ENCODE measurements around the gene CRYZ.
"Not testable (repeated sequence)": the region's sequence is repeated elsewhere in the genome, so short reads cannot be mapped to it uniquely, and the experiment has no call there.

Gene CRYZ

DNA sequence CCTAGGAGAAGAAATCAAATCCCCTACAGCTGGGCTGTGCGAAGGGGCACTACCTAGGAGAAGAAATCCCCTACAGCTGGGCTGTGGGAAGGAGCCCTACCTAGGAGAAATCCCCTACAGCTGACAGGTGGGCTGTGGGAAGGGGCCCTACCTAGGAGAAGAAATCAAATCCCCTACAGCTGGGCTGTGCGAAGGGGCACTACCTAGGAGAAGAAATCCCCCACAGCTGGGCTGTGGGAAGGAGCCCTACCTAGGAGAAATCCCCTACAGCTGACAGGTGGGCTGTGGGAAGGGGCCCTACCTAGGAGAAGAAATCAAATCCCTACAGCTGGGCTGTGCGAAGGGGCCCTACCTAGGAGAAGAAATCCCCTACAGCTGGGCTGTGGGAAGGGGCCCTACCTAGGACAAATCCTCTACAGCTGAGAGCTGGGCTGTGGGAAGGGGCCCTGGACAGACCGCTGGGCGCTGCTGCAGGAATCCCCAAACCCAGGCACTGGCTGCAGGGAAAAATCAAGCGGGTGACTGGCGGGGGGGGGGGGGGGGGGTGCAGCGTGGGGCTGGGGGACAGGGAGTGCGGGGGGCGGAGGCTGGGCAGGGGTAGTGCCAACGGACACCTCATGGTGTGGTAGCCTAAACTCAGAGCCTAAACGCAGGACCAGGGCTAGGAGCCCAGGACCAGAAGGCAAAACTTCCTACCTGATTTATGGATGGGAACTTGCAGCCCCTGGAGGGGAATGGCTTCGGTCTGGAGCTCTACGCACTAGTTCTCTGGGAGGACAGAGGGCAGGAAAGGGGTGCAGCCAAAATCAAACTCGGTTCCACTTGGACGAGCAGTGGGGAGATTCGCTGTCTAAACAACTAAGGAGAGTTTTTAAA lies 541 bp downstream of the CRYZ start:
- in situ Hi-C loops (cut with MboI; ENCODE audit: low sequenced_read_pairs): not testable (repeated sequence)

- in situ Hi-C loops (cut with MboI; ENCODE audit: low sequenced_read_pairs): no loop called here
Measured at GRCh38 chr1:74731399-74732052, 1.3 kb downstream of the CRYZ start.

DNA sequence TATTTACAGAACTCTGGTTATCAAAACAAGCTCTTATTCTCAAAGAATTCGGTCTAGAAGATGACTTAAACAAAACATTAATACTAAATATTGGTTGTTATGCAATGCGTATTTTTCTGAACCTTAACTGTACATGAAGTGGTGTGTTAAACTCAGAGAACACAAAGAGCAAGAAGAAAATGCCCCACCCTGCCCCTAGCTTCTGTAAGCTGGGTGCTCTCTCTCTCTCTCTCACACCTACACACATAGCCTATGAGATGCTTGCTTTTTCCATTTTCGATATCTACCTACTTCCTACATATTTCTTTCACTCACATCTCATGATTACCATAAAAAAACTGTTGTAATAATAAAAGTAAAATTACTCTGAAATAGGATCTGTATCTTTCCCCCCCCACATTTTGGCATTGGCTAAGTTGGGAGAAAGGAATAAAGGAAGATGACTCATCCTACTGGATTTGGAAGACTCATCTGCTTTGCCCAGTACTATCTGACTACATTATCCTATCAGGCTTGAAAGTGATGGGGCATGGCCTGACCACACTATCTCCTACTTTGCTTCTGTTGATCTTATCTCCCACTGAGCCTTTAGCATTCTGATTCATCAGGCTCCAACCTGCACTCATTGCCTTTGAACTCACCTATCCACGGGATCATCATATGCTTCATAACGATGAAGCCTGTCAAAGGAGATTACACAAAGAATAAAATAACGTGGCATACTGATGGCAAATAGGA lies 2.9 kb downstream of the CRYZ start:
- in situ Hi-C loops (cut with MboI; ENCODE audit: low sequenced_read_pairs): no loop called here

DNA sequence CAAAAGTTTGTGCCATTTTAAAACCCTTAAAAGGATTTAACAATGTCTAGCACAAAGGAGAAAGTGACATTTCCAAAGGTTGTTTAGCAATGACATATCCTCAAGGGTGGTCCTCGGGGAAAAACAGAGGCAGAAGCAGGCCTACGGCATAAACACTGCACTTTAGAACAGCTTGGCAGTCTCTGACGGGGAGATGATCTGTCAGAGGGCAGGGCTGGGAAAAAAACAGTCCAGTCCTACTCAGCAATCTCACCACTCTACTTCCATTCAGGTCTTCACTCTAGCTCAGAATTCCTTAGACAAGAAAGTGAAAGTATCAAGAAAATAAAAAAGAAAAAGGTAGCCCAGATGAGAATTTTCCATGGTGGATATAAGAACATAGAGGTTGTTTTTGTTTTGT lies 4.1 kb downstream of the CRYZ start:
- in situ Hi-C loops (cut with MboI; ENCODE audit: low sequenced_read_pairs): no loop called here

- in situ Hi-C loops (cut with MboI; ENCODE audit: low sequenced_read_pairs): no loop called here
Measured at GRCh38 chr1:74726063-74726462, 6.8 kb downstream of the CRYZ start.

DNA sequence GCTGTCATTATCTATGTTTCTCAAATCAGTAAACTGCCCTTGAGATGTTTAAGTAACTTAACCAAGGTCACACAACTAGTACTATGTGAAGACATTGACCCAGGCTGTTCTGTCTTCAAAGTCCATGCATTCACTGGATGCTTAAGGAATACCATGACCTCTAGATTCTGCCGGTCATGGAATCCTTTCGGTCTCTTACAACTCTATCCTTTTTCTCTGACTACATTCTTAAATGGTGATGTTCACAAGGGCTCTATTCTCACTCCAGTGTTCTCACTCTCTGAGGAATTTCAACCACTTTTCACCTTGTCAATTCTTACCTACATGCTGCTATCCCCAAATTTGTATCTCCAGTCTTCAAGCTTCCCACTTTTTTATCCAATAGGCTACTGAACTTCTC lies 15.2 kb downstream of the CRYZ start:
- in situ Hi-C loops (cut with MboI; ENCODE audit: low sequenced_read_pairs): no loop called here

GRCh38 chr1:74716822-74717221 lies 16.0 kb downstream of the CRYZ start:
- in situ Hi-C loops (cut with MboI; ENCODE audit: low sequenced_read_pairs): no loop called here

GRCh38 chr1:74715806-74716205 lies 17.0 kb downstream of the CRYZ start:
- in situ Hi-C loops (cut with MboI; ENCODE audit: low sequenced_read_pairs): no loop called here

GRCh38 chr1:74715236-74715502 lies 17.7 kb downstream of the CRYZ start:
- in situ Hi-C loops (cut with MboI; ENCODE audit: low sequenced_read_pairs): no loop called here

DNA sequence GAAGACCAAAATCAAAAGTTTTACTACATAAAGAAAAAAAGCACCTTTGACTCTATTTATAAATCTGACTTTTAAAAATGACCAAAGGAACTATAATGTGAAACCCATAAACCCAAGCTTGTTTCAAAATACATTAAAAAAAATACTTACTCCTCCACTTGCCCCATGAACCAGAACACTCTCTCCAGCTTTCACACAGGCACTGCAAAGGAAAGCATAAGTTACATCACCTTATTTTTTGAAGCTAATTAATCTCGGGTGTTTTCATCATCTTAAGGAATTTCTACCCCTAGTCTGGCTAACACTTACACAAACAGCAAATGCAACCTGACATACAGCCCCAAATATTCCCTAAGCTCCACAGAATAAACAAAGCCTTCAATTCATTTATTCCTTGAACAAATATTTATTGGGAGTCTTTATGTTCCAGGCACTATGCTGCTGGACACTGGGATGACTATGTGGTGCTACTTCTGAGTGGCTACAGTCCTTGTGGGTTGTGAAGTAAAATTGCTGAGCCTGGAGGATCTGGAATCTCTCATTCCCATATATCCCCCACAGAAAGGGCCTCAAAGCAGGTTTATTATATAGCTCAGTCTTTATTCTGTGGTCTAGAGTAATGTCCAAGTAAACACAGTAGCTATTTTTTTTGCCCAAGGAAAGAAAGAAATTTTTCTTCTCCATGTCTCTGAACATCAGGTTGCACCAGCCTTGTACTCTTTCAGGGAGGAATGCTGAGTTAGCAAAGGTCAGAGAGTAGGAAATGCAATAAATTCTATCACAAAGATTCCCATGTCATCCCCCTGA lies 18.2 kb downstream of the CRYZ start:
- in situ Hi-C loops (cut with MboI; ENCODE audit: low sequenced_read_pairs): no loop called here

DNA sequence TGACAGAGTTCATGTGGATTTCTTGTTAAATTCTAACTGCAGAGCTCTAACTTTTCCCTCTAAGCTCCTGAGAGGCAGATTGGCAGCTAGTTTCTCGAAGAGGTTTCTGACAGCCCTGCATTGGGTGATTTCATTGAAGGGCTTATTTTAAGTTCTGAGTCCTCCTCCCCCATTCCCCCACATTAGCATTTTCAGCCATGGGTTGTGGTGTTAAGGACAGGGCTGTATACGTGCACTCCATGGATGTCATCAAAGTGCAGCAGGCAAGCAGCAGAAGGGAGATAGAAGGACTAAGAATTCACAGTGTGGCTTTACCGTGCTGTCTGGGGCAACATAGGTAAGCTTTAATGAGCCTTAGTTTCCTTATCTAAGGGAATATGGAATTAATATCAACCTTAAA lies 19.0 kb downstream of the CRYZ start:
- in situ Hi-C loops (cut with MboI; ENCODE audit: low sequenced_read_pairs): no loop called here

DNA sequence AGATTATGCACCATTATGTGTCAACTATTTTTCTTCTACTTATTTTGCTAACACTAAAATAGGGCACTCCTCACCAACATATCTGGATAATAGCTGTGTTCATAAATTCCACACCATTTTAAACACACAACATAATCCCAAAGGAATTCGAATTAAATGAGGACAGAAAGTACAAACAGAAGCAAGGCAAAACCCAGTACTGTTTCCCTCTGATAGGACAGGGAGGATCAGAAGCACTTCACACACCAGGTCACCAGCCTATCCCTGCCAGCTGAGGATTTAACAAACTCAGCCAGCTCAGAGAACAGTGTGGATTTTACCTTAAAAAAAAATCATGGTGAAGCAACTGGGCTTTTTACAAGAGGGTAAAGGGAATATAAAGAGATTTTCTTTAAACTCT lies 20.0 kb downstream of the CRYZ start:
- in situ Hi-C loops (cut with MboI; ENCODE audit: low sequenced_read_pairs): no loop called here

DNA sequence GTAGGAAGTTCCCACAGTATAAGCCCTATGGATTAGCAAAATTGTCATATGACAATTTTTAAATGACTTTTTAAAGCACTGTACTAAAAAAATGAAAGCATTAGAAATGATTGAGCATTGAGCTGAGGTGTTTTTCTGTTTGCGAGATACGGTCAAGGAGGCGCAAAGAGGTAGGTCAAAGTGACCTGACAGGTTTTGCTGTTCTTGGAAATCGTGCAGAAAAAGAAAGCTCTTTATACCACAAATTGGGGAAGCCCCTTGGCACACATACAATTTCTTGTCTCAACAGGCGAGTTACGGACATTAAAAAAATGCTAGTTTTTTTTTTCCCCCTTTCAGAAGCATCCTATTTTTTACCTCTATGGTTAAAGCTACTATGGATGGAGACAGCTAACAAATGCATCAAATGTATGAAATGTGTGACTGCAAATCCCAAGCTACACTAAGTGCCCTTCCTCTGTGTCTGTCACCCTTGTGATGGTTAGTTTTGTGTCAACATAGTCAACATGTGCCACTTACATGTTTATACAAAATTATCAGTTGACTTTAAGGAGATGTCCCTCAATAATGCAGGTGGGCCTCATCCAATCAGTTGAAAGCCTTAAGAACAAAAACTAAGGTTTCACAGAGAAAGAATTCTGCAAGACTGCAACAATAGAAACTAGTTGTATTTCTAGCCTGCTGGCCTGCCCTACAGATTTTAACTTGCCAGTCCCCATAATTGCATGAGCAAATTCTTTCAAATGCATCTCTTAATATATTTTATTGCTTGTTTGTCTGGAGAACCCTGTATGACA lies 29.3 kb downstream of the CRYZ start:
- in situ Hi-C loops (cut with MboI; ENCODE audit: low sequenced_read_pairs): no loop called here

- in situ Hi-C loops (cut with MboI; ENCODE audit: low sequenced_read_pairs): no loop called here
Measured at GRCh38 chr1:74699331-74699730, 33.5 kb downstream of the CRYZ start.

DNA sequence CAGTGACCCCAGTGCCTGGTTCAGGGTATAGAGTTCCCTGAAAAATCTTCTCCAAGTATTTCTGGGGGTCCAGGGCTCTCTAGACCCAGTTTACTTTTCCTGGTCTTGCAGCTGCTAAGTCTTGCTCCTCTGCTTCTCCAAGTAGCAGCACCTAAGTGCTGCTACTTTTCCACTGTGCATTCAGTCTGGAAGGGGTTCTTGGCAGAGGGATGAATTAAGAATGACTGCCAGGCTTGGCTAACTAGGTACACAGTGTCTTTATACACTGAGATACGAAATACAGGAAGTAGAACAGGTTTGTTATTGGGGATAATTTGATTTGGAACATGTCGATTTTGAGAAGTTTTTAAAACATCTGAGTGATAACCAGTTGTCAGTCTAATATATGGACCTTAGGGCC lies 35.0 kb downstream of the CRYZ start:
- in situ Hi-C loops (cut with MboI; ENCODE audit: low sequenced_read_pairs): no loop called here

- in situ Hi-C loops (cut with MboI; ENCODE audit: low sequenced_read_pairs): no loop called here
Measured at GRCh38 chr1:74693473-74693872, 39.4 kb downstream of the CRYZ start.

- in situ Hi-C loops (cut with MboI; ENCODE audit: low sequenced_read_pairs): no loop called here
Measured at GRCh38 chr1:74690909-74691308, 41.9 kb downstream of the CRYZ start.

- in situ Hi-C loops (cut with MboI; ENCODE audit: low sequenced_read_pairs): no loop called here
Measured at GRCh38 chr1:74690364-74690696, 42.5 kb downstream of the CRYZ start.

GRCh38 chr1:74689621-74690363 lies 43.1 kb downstream of the CRYZ start:
- in situ Hi-C loops (cut with MboI; ENCODE audit: low sequenced_read_pairs): no loop called here

DNA sequence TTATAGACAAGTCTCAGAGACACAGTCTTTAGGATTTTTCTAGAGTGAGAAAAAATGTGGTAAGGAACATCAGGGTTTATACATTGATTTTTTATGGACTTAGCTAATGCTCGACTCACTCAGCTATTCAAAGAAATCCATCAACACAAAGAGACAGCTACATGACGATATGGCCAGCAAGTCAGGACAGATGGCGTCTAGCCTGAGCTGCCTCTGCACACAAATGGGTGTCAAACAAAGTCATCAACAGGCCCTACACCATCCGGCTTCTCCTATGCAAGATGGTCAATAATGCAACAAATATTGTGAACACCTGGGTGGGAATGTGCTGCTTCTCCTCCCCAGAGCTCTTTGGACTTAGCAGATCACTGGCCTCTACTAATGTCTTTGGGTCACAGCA lies 45.9 kb downstream of the CRYZ start:
- in situ Hi-C loops (cut with MboI; ENCODE audit: low sequenced_read_pairs): no loop called here

Measured in HL-60/S4 (cell line).